Measurements from ENCODE around the gene LIPK.
A peak's percentile ranks its signal among the peaks of the same experiment; 100 is the strongest.

LIPK gene

DNA sequence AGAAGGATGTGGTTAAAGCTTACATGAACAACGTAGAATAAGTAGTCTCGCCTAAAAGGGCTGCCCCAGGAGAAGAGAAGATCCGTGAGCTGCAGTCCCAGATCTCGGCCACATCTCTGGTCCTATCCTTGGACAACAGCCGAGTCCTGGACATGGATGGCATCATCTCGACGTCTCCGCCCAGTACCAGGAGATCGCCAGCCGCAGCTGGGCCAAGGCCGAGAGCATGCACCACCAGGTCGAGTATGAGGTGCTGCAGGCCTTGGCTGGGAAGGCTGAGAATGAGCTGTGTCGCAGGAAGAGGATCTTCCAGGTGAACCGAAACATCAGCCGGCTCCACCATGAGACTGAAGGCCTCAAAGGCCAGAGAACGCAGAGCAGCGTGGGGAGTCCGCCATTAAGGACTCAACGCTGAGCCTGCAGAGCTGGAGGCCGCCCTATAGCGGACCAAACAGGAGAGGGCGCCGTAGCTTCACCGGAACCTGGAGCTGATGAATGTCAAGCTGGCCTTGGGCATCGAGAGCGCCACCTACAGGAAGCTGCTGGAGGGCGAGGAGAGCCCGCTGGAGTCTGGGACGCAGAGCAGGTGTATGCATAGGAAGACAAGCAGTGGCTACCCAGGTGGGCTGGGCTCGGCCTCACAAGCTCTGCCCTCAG is 22.2 kb downstream of the LIPK start:
- Histone ChIP-seq H3K27ac (ENCODE audit: low read depth, low read length, poor library complexity, severe bottlenecking) (no peak overlapping the region), H3K4me2 (ENCODE audit: low read length) (no peak overlapping the region), H3F3A (ENCODE audit: insufficient read depth, low read length) (no peaks in the 10 kb centered on the region), H3K9me3 (ENCODE audit: low read length) (no peaks in the 10 kb centered on the region), H3K27me3 (ENCODE audit: insufficient read depth, low read length) (no peaks in the 10 kb centered on the region), H2AFZ (ENCODE audit: low read length) (no peak overlapping the region), H3K9me2 (ENCODE audit: low read depth, low read length) (no peaks in the 10 kb centered on the region), H3K4me1 (ENCODE audit: insufficient read depth, low read length, severe bottlenecking) (no peaks in the 10 kb centered on the region), H4K20me1 (ENCODE audit: insufficient read depth, low read length) (no peaks in the 10 kb centered on the region), H3K9ac (ENCODE audit: low read length) (no peak overlapping the region), H3K79me2 (ENCODE audit: insufficient read depth, low read length) (no peaks in the 10 kb centered on the region), H3K4me3 (ENCODE audit: low read depth, low read length, poor library complexity, severe bottlenecking) (no peak overlapping the region), H3K36me3 (ENCODE audit: insufficient read depth, low read length) (no peaks in the 10 kb centered on the region)
- no peak for TF ChIP-seq EZH2 (IDR thresholded peaks at IDR 0.05; ENCODE audit: borderline replicate concordance, low read length)
- TF ChIP-seq, protein P1, sequence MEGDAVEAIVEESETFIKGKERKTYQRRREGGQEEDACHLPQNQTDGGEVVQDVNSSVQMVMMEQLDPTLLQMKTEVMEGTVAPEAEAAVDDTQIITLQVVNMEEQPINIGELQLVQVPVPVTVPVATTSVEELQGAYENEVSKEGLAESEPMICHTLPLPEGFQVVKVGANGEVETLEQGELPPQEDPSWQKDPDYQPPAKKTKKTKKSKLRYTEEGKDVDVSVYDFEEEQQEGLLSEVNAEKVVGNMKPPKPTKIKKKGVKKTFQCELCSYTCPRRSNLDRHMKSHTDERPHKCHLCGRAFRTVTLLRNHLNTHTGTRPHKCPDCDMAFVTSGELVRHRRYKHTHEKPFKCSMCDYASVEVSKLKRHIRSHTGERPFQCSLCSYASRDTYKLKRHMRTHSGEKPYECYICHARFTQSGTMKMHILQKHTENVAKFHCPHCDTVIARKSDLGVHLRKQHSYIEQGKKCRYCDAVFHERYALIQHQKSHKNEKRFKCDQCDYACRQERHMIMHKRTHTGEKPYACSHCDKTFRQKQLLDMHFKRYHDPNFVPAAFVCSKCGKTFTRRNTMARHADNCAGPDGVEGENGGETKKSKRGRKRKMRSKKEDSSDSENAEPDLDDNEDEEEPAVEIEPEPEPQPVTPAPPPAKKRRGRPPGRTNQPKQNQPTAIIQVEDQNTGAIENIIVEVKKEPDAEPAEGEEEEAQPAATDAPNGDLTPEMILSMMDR (IDR thresholded peaks at IDR 0.05; ENCODE audit: low read length): peak; percentile 53

DNA sequence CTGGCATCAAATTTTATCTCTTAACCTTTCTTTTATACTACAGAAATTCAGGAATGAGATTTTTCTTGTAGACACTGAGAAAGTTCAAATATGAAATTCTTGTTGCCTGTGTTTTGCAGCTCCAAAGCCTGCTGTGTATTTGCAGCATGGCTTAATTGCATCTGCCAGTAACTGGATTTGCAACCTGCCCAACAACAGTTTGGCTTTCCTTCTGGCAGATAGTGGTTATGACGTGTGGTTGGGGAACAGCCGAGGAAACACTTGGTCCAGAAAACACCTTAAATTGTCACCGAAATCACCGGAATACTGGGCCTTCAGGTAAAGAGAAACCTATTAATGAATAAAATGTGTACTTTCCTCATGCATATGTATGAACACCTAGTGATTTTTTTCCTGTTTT is 24.8 kb downstream of the LIPK start:
- H3K9ac ChIP-seq (ENCODE audit: low read length): no peak overlapping the region
- H3K4me3 ChIP-seq (ENCODE audit: low read depth, low read length, poor library complexity, severe bottlenecking): no peak overlapping the region
- H3K4me1 ChIP-seq (ENCODE audit: insufficient read depth, low read length, severe bottlenecking): no peaks in the 10 kb centered on the region
- H3K27me3 ChIP-seq (ENCODE audit: insufficient read depth, low read length): no peaks in the 10 kb centered on the region
- TF ChIP-seq EZH2 (IDR thresholded peaks at IDR 0.05; ENCODE audit: borderline replicate concordance, low read length): no peak
- no peaks in the 10 kb centered on the region for H3K79me2 ChIP-seq (ENCODE audit: insufficient read depth, low read length)
- no peaks in the 10 kb centered on the region for H3K36me3 ChIP-seq (ENCODE audit: insufficient read depth, low read length)
- H3F3A ChIP-seq (ENCODE audit: insufficient read depth, low read length): no peaks in the 10 kb centered on the region
- H2AFZ ChIP-seq (ENCODE audit: low read length): no peak overlapping the region
- no peaks in the 10 kb centered on the region for H4K20me1 ChIP-seq (ENCODE audit: insufficient read depth, low read length)
- H3K4me2 ChIP-seq (ENCODE audit: low read length): no peak overlapping the region
- H3K9me2 ChIP-seq (ENCODE audit: low read depth, low read length): no peaks in the 10 kb centered on the region
- no peaks in the 10 kb centered on the region for H3K9me3 ChIP-seq (ENCODE audit: low read length)
- H3K27ac ChIP-seq (ENCODE audit: low read depth, low read length, poor library complexity, severe bottlenecking): no peak overlapping the region

DNA sequence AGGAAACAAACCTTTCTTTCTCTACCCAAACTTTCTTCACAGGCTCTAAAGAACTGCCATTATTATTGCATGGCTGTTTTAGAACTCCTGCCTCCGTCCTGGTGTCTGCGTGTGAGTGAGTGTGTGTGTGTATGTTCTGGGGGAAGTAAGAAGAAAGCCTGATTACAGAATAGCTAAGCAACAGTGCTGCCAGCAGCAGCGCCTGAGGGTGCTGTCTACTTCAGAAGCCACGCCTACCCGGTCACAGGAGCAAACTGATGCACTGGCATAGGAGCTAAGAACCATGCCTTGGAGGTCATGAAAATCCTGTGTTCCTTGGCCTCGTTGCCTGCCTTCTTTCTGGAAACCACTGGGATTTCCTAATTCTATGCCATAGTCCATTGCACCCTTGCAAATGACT is 25.2 kb downstream of the LIPK start:
- Histone ChIP-seq H3K36me3 (ENCODE audit: insufficient read depth, low read length) (no peaks in the 10 kb centered on the region), H3K9me3 (ENCODE audit: low read length) (no peaks in the 10 kb centered on the region), H2AFZ (ENCODE audit: low read length) (no peak overlapping the region), H3K27me3 (ENCODE audit: insufficient read depth, low read length) (no peaks in the 10 kb centered on the region), H3F3A (ENCODE audit: insufficient read depth, low read length) (no peaks in the 10 kb centered on the region), H3K79me2 (ENCODE audit: insufficient read depth, low read length) (no peaks in the 10 kb centered on the region), H3K4me3 (ENCODE audit: low read depth, low read length, poor library complexity, severe bottlenecking) (no peak overlapping the region), H3K9ac (ENCODE audit: low read length) (no peak overlapping the region), H4K20me1 (ENCODE audit: insufficient read depth, low read length) (no peaks in the 10 kb centered on the region), H3K27ac (ENCODE audit: low read depth, low read length, poor library complexity, severe bottlenecking) (no peak overlapping the region), H3K4me1 (ENCODE audit: insufficient read depth, low read length, severe bottlenecking) (no peaks in the 10 kb centered on the region), H3K9me2 (ENCODE audit: low read depth, low read length) (no peaks in the 10 kb centered on the region), H3K4me2 (ENCODE audit: low read length) (no peak overlapping the region)
- TF ChIP-seq, protein P1 (IDR thresholded peaks at IDR 0.05; ENCODE audit: low read length): no peak
- TF ChIP-seq EZH2 (IDR thresholded peaks at IDR 0.05; ENCODE audit: borderline replicate concordance, low read length): no peak

DNA sequence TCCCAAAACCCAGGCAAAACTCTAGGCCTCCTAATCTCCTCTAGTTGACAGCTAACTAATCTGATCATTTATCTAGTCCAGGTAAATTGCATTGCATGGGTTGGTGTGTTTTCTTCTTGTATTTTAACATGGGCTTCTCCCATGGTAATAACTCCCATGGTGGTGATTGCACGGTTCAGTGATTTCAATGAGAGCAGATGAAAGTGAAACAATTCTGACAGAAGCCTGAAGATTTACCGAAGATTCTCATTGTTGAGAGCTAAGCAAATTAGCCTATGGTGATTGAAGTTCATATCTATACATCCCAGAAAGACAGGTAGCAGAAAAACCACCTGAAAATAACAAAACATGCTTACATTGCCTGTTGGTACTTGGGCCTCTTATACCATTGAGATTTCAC is 27.2 kb downstream of the LIPK start:
- no peaks in the 10 kb centered on the region for H3K4me1 ChIP-seq (ENCODE audit: insufficient read depth, low read length, severe bottlenecking)
- no peaks in the 10 kb centered on the region for H3K9me2 ChIP-seq (ENCODE audit: low read depth, low read length)
- H3K27ac ChIP-seq (ENCODE audit: low read depth, low read length, poor library complexity, severe bottlenecking): no peak overlapping the region
- TF ChIP-seq, protein P1 (IDR thresholded peaks at IDR 0.05; ENCODE audit: low read length): no peak
- no peak for TF ChIP-seq EZH2 (IDR thresholded peaks at IDR 0.05; ENCODE audit: borderline replicate concordance, low read length)
- H2AFZ ChIP-seq (ENCODE audit: low read length): no peak overlapping the region
- no peak overlapping the region for H3K4me3 ChIP-seq (ENCODE audit: low read depth, low read length, poor library complexity, severe bottlenecking)
- H3K27me3 ChIP-seq (ENCODE audit: insufficient read depth, low read length): no peaks in the 10 kb centered on the region
- H3K36me3 ChIP-seq (ENCODE audit: insufficient read depth, low read length): no peaks in the 10 kb centered on the region
- H3K79me2 ChIP-seq (ENCODE audit: insufficient read depth, low read length): no peaks in the 10 kb centered on the region
- H4K20me1 ChIP-seq (ENCODE audit: insufficient read depth, low read length): no peaks in the 10 kb centered on the region
- no peak overlapping the region for H3K9ac ChIP-seq (ENCODE audit: low read length)
- no peak overlapping the region for H3K4me2 ChIP-seq (ENCODE audit: low read length)
- no peaks in the 10 kb centered on the region for H3F3A ChIP-seq (ENCODE audit: insufficient read depth, low read length)
- H3K9me3 ChIP-seq (ENCODE audit: low read length): no peaks in the 10 kb centered on the region
